HG03139 (cell line): ENCODE measurements around the gene NMT2.
"Not testable (repeated sequence)": the region's sequence is repeated elsewhere in the genome, so short reads cannot be mapped to it uniquely, and the experiment has no call there.

ENCODE experiments used
- ATAC-seq: cut with Tn5 transposase; IDR thresholded peaks from one replicate; pipeline ENCODE4 v1.9.1; 2021; ENCODE audit not compliant: unreplicated experiment

NMT2 gene

GRCh38 chr10:15168291-15168785, at the start of gene NMT2:
NMT2 (minus strand) TSS chr10:15168693; CDS start chr10:15168612, 81 bp downstream.
- ATAC-seq: peak; percentile 83

DNA sequence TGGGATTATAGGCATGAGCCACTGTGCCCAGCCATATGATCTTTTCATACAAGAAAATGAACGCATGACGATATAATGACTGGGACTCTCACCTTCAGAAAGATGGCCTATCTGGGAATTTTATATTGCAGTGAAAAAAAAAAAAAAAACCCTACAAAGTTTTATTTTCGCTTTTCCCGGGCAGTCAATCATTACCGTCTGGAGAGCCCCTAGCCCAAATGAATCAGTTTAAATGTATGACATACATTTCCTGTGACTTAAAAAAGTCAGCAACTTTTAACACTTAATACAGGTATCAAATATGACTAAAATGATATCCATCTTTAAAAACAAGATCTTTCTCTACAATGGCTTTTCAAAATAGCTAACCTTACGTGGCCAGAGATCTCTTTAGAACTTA, 48.2 kb upstream of the NMT2 start:
- ATAC-seq: no peak

- no peak for ATAC-seq
Measured at GRCh38 chr10:15214237-15214636, 45.7 kb upstream of the NMT2 start.

DNA sequence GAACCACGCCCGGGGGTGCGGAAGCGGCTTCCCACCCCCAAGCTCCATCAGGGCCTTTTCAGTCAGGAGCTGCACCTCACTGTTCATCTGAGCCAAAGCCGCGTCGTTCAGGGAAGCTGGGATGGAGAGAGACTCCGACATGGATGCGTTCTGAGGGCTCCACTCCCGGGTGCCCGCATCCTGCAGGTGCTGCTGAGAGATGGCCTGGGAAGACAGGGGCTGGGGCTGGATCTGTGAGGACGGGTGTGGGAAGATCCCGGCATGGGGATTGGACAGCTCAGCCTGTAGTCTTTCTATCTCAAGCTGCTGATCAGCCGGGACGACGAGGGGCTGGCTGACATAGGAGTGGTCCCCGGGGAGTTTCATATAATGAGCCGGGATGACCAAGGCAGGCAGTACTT, 45.0 kb upstream of the NMT2 start:
- no peak for ATAC-seq

- ATAC-seq: no peak
Measured at GRCh38 chr10:15211464-15211979, 43.0 kb upstream of the NMT2 start.

DNA sequence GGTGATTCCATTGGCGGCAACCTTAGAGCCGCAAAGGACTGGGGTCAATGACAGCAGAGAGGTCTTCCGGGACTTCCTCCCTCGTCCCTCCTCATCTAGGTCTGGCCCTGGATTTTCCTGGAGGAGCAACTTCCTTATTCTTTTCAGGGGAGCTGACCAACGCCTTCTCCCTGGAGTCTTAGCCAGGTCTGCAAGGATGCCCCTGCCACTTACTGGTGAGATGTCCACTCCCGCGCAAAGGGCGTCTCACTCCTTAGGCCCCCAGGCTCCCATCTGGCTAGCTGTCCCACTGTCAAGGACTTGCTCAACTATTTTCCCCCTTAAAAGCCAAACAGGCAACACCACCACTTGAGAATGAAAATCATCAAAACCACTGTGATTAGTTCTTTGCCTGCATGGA, 42.0 kb upstream of the NMT2 start:
- ATAC-seq: no peak

- peak; percentile 55 for ATAC-seq
Measured at GRCh38 chr10:15209827-15210509, 41.5 kb upstream of the NMT2 start.

GRCh38 chr10:15208221-15208620, 39.7 kb upstream of the NMT2 start:
- no peak for ATAC-seq

- ATAC-seq: not testable (repeated sequence)
Measured at GRCh38 chr10:15207410-15207809, 38.9 kb upstream of the NMT2 start.

DNA sequence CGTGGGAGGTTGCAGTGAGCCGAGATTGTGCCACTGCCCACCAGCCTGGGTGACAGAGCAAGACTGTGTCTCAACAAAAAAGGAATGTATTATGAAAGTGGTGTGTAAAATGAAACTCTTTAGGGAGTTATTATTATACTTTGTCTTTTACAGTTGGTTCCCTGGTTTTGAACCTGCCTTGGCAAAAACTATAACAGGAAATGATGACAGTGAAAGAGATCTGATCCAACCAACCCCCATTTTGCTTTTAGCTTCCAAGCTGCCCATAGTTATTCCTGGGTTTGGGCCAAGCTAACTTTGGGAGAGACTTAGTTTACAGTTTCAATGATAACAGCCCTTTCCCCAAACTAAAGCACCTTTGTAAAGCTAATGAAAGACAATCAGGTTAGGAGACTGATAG, 34.1 kb upstream of the NMT2 start:
- ATAC-seq: no peak

DNA sequence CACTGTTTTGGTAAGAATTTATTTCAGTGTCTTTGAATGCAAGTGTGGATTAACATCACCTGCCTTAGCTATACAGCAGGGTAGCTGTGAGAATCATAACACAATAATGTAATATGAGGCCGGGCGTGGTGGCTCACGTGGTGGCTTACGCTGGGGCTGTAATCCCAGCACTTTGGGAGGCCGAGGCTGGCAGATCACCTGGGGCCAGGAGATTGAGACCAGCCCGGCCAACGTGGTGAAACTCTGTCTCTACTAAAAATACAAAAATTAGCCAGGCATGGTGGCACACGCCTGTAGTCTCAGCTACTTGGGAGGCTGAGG, 33.8 kb upstream of the NMT2 start:
- ATAC-seq: not testable (repeated sequence)

- ATAC-seq: no peak
Measured at GRCh38 chr10:15201589-15202300, 33.3 kb upstream of the NMT2 start.

DNA sequence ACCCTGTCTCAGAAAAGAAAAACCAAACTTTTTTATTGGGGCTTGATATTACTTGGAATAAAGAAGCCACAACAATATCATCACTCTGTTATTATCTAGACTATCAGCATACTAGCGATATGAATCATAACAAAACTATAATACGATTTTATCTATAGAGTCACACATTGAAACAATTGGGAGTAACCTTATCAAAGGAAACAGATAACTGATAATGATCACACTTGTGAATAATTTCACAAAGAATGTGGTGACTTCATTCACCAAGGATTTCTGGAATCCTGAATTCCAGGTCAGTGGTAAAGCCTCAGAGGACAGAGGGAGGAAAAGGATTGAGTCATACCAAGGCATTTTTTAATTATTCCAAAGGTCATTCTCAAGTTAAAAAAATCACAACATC, 32.1 kb upstream of the NMT2 start:
- no peak for ATAC-seq

GRCh38 chr10:15197911-15198310, 29.4 kb upstream of the NMT2 start:
- ATAC-seq: no peak

DNA sequence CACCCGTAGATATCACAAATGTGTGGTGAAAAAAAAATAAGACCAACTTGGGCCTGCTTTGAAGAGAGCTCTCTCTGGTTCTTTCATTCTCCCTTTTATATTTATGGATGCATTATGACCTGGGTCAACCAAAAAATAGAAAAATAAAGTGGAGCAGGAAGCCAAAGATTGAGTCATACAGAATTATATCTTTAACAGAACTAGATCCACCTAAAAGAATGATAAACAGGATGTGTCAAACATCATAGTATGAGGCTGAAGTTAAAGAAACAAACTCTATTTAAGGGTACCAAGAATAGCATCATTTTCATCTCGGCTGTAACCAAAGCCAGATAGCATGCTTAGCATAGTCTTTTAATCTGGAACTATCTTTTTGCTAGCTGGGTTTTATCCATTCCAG, 28.8 kb upstream of the NMT2 start:
- ATAC-seq: no peak

GRCh38 chr10:15196021-15196834, 27.7 kb upstream of the NMT2 start:
- ATAC-seq: no peak

GRCh38 chr10:15189133-15189885, 20.8 kb upstream of the NMT2 start:
- no peak for ATAC-seq

DNA sequence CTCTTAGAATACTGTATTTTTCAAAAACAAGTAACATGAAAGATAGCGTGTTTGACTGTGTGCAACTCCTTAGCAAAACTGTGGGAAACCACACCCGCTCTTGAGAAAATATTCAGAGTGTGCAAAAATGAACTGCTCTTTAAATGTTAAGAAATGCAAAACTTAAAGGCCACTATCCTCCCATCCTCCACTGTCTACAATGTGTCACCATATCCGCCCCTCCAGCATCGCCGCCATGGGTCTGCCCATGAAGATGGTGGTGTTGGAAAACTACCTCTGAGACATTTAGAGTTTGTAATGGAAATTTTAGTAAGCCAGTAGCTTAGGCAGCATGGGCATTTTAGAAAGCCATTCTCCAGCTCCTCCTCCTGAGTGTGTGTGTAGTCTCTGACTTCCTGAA, 20.1 kb upstream of the NMT2 start:
- ATAC-seq: no peak

- ATAC-seq: no peak
Measured at GRCh38 chr10:15183689-15184481, 15.4 kb upstream of the NMT2 start.
